NT2/D1 (cell line): ENCODE measurements around the gene TBCE.

ENCODE experiments used
- DNase-seq: peaks from one replicate; pipeline ENCODE4 v3.0.0-alpha.2; 2011; ENCODE audit warnings: low read depth, low spot score
- H3K27me3 ChIP-seq: 2 replicates; pipeline ENCODE4 v1.6.0; 2011; ENCODE audit warnings: mild to moderate bottlenecking; ENCODE audit not compliant: insufficient read length, insufficient read depth
- H3K36me3 ChIP-seq: 2 replicates; pipeline ENCODE4 v1.6.1; 2011; ENCODE audit warnings: mild to moderate bottlenecking, low read length, mixed read lengths; ENCODE audit not compliant: insufficient read depth, insufficient read length
- H3K4me1 ChIP-seq: 2 replicates; pipeline ENCODE4 v1.5.1; 2011; ENCODE audit not compliant: insufficient read depth, insufficient read length
- H3K4me3 ChIP-seq: 2 replicates; pipeline ENCODE4 v1.5.1; 2011; ENCODE audit warnings: low read depth; ENCODE audit not compliant: insufficient read length
- H3K9ac ChIP-seq: 2 replicates; pipeline ENCODE4 v1.6.0; 2011; ENCODE audit warnings: low read depth; ENCODE audit not compliant: insufficient read length
- H3K9me3 ChIP-seq: 2 replicates; pipeline ENCODE4 v1.5.1; 2011; ENCODE audit warnings: mild to moderate bottlenecking, low read length; ENCODE audit not compliant: insufficient read depth
- SUZ12 ChIP-seq: IDR thresholded peaks from 2 replicates; pipeline ENCODE4 v1.6.1; 2011; ENCODE audit not compliant: insufficient read length, insufficient read depth; ENCODE audit errors: extremely low read depth
- YY1 ChIP-seq: IDR thresholded peaks from 2 replicates; pipeline ENCODE4 v1.6.1; 2011; ENCODE audit not compliant: insufficient read length, insufficient read depth
- ZNF274 ChIP-seq: IDR thresholded peaks from 2 replicates; pipeline ENCODE4 v1.6.1; 2011; ENCODE audit warnings: mild to moderate bottlenecking, low read depth, low read length

TBCE gene

GRCh38 chr1:235410467-235410866 is 43.2 kb downstream of the TBCE start:
- no peak for DNase-seq
- H3K4me3 ChIP-seq: no peak overlapping the region
- no peaks in the 10 kb centered on the region for H3K27me3 ChIP-seq
- no peaks in the 10 kb centered on the region for H3K4me1 ChIP-seq
- TF ChIP-seq ZNF274 (no peak), YY1 (no peak), SUZ12 (no peak)
- peaks cover 3% of the 10 kb centered on the region; the same call in 1 of the 2 replicates for H3K9me3 ChIP-seq
- peaks cover 14% of the 10 kb centered on the region for H3K36me3 ChIP-seq
- H3K9ac ChIP-seq: no peak overlapping the region

- no peak overlapping the region for H3K9ac ChIP-seq
- H3K9me3 ChIP-seq: peaks cover 3% of the 10 kb centered on the region; the same call in 1 of the 2 replicates
- DNase-seq: no peak
- peaks cover 18% of the 10 kb centered on the region for H3K36me3 ChIP-seq
- H3K4me3 ChIP-seq: no peak overlapping the region
- H3K4me1 ChIP-seq: no peaks in the 10 kb centered on the region
- TF ChIP-seq YY1: no peak
- TF ChIP-seq ZNF274: no peak
- TF ChIP-seq SUZ12: no peak
- H3K27me3 ChIP-seq: no peaks in the 10 kb centered on the region
These were observed 44.6 kb downstream of the TBCE start for GRCh38 chr1:235411489-235412486.

- Histone ChIP-seq H3K36me3 (peaks cover 31% of the 10 kb centered on the region), H3K27me3 (no peaks in the 10 kb centered on the region), H3K4me3 (no peak overlapping the region), H3K4me1 (no peaks in the 10 kb centered on the region), H3K9me3 (peaks cover 3% of the 10 kb centered on the region; the same call in 1 of the 2 replicates), H3K9ac (no peak overlapping the region)
- TF ChIP-seq YY1 (no peak), SUZ12 (no peak), ZNF274 (no peak)
- peak; percentile 73 for DNase-seq
These were observed 48.0 kb downstream of the TBCE start for GRCh38 chr1:235415008-235415904.

GRCh38 chr1:235416662-235417049 is 49.4 kb downstream of the TBCE start:
- H3K4me3 ChIP-seq: no peak overlapping the region
- no peak for DNase-seq
- H3K27me3 ChIP-seq: no peaks in the 10 kb centered on the region
- H3K4me1 ChIP-seq: no peaks in the 10 kb centered on the region
- no peak overlapping the region for H3K9ac ChIP-seq
- TF ChIP-seq YY1: no peak
- H3K9me3 ChIP-seq: peaks cover 3% of the 10 kb centered on the region; the same call in 1 of the 2 replicates
- H3K36me3 ChIP-seq: peaks cover 31% of the 10 kb centered on the region

- TF ChIP-seq SUZ12 (no peak), ZNF274 (no peak), YY1 (no peak)
- Histone ChIP-seq H3K4me3 (no peak overlapping the region), H3K27me3 (no peaks in the 10 kb centered on the region), H3K36me3 (peaks cover 31% of the 10 kb centered on the region), H3K4me1 (no peaks in the 10 kb centered on the region), H3K9me3 (no peaks in the 10 kb centered on the region), H3K9ac (no peak overlapping the region)
- DNase-seq: peak; percentile 72
These were observed 50.0 kb downstream of the TBCE start for GRCh38 chr1:235417086-235417697.

GRCh38 chr1:235421751-235422150 is 54.5 kb downstream of the TBCE start:
- H3K4me1 ChIP-seq: no peaks in the 10 kb centered on the region
- no peak overlapping the region for H3K9ac ChIP-seq
- no peaks in the 10 kb centered on the region for H3K27me3 ChIP-seq
- no peak for DNase-seq
- H3K36me3 ChIP-seq: peaks cover 16% of the 10 kb centered on the region
- TF ChIP-seq SUZ12 (no peak), ZNF274 (no peak), YY1 (no peak)
- H3K4me3 ChIP-seq: no peak overlapping the region
- H3K9me3 ChIP-seq: no peaks in the 10 kb centered on the region

GRCh38 chr1:235423214-235423652 is 56.0 kb downstream of the TBCE start:
- Histone ChIP-seq H3K4me3 (no peak overlapping the region), H3K9ac (no peak overlapping the region), H3K9me3 (no peaks in the 10 kb centered on the region), H3K27me3 (no peaks in the 10 kb centered on the region), H3K4me1 (no peaks in the 10 kb centered on the region), H3K36me3 (peaks cover 18% of the 10 kb centered on the region)
- DNase-seq: no peak
- no peak for TF ChIP-seq YY1
- no peak for TF ChIP-seq ZNF274
- TF ChIP-seq SUZ12: no peak
